Measurements from ENCODE around the gene PIWIL1.

DNA sequence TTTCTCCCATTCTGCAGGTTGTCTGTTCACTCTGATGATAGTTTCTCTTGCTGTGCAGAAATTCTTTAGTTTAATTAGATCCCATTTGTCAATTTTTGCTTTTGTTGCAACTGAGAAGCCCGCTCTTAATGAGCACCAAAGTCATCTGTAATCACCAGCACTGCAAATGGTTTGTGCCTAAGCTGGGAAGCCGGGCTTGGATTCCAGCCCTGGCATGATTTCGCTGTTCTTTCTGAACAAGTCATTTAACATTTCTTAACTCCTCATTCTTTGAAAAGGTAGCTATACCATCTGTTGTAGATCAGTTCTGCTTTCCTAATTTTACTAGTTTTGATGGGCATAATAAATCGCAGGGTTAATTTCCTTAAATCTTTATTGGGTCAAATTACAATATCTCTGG is 32.1 kb downstream of the PIWIL1 start:
- TF ChIP-seq, protein P1, sequence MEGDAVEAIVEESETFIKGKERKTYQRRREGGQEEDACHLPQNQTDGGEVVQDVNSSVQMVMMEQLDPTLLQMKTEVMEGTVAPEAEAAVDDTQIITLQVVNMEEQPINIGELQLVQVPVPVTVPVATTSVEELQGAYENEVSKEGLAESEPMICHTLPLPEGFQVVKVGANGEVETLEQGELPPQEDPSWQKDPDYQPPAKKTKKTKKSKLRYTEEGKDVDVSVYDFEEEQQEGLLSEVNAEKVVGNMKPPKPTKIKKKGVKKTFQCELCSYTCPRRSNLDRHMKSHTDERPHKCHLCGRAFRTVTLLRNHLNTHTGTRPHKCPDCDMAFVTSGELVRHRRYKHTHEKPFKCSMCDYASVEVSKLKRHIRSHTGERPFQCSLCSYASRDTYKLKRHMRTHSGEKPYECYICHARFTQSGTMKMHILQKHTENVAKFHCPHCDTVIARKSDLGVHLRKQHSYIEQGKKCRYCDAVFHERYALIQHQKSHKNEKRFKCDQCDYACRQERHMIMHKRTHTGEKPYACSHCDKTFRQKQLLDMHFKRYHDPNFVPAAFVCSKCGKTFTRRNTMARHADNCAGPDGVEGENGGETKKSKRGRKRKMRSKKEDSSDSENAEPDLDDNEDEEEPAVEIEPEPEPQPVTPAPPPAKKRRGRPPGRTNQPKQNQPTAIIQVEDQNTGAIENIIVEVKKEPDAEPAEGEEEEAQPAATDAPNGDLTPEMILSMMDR (conservative IDR thresholded peaks at IDR 0.05 in 1 of 2, IDR thresholded peaks at IDR 0.05 in 1 of 2; ENCODE audit: low read depth in 1 of 2, low read length in 2 of 2): no peak
- TF ChIP-seq EZH2 (IDR thresholded peaks at IDR 0.05; ENCODE audit: low read length, missing control alignments): no peak

Data from fibroblast of lung (primary cell).